Measurements from ENCODE around the gene HJURP.

The HJURP gene

GRCh38 chr2:233848276-233848675 is 6.1 kb downstream of the HJURP start:
- Histone ChIP-seq H3K27me3 (replicated peaks; ENCODE audit: control insufficient read depth, insufficient read depth, low read length) (no peaks in the 10 kb centered on the region), H3K9me3 (ENCODE audit: control insufficient read depth, low read length) (no peaks in the 10 kb centered on the region), H3K4me1 (ENCODE audit: control insufficient read depth, insufficient read depth, low read length) (no peaks in the 10 kb centered on the region), H3K9ac (ENCODE audit: low read length) (no peak overlapping the region), H3K36me3 (ENCODE audit: control insufficient read depth, insufficient read depth, low read length, severe bottlenecking) (no peaks in the 10 kb centered on the region), H3K4me3 (ENCODE audit: low read length) (no peak overlapping the region)
- DNase-seq (ENCODE audit: low read depth) = no peak

- Histone ChIP-seq H3K9ac (ENCODE audit: low read length) (no peak overlapping the region), H3K27me3 (replicated peaks; ENCODE audit: control insufficient read depth, insufficient read depth, low read length) (no peaks in the 10 kb centered on the region), H3K36me3 (ENCODE audit: control insufficient read depth, insufficient read depth, low read length, severe bottlenecking) (no peaks in the 10 kb centered on the region), H3K9me3 (ENCODE audit: control insufficient read depth, low read length) (no peaks in the 10 kb centered on the region), H3K4me3 (ENCODE audit: low read length) (no peak overlapping the region), H3K4me1 (ENCODE audit: control insufficient read depth, insufficient read depth, low read length) (no peaks in the 10 kb centered on the region)
- no peak for DNase-seq (ENCODE audit: low read depth)
Measured at GRCh38 chr2:233847248-233847898, 7.0 kb downstream of the HJURP start.

GRCh38 chr2:233846387-233847247 is 7.7 kb downstream of the HJURP start:
- H3K27me3 ChIP-seq (replicated peaks; ENCODE audit: control insufficient read depth, insufficient read depth, low read length) = no peaks in the 10 kb centered on the region
- no peak overlapping the region for H3K4me3 ChIP-seq (ENCODE audit: low read length)
- H3K36me3 ChIP-seq (ENCODE audit: control insufficient read depth, insufficient read depth, low read length, severe bottlenecking) = no peaks in the 10 kb centered on the region
- H3K4me1 ChIP-seq (ENCODE audit: control insufficient read depth, insufficient read depth, low read length) = no peaks in the 10 kb centered on the region
- no peak overlapping the region for H3K9ac ChIP-seq (ENCODE audit: low read length)
- DNase-seq (ENCODE audit: low read depth) = no peak
- H3K9me3 ChIP-seq (ENCODE audit: control insufficient read depth, low read length) = no peaks in the 10 kb centered on the region

- no peaks in the 10 kb centered on the region for H3K27me3 ChIP-seq (replicated peaks; ENCODE audit: control insufficient read depth, insufficient read depth, low read length)
- no peak overlapping the region for H3K4me3 ChIP-seq (ENCODE audit: low read length)
- no peaks in the 10 kb centered on the region for H3K36me3 ChIP-seq (ENCODE audit: control insufficient read depth, insufficient read depth, low read length, severe bottlenecking)
- no peak for DNase-seq (ENCODE audit: low read depth)
- no peaks in the 10 kb centered on the region for H3K4me1 ChIP-seq (ENCODE audit: control insufficient read depth, insufficient read depth, low read length)
- no peaks in the 10 kb centered on the region for H3K9me3 ChIP-seq (ENCODE audit: control insufficient read depth, low read length)
- H3K9ac ChIP-seq (ENCODE audit: low read length) = no peak overlapping the region
Measured at GRCh38 chr2:233845301-233846060, 8.9 kb downstream of the HJURP start.

- Histone ChIP-seq H3K4me3 (ENCODE audit: low read length) (no peak overlapping the region), H3K9ac (ENCODE audit: low read length) (no peak overlapping the region), H3K27me3 (replicated peaks; ENCODE audit: control insufficient read depth, insufficient read depth, low read length) (no peaks in the 10 kb centered on the region), H3K9me3 (ENCODE audit: control insufficient read depth, low read length) (no peaks in the 10 kb centered on the region), H3K36me3 (ENCODE audit: control insufficient read depth, insufficient read depth, low read length, severe bottlenecking) (no peaks in the 10 kb centered on the region), H3K4me1 (ENCODE audit: control insufficient read depth, insufficient read depth, low read length) (no peaks in the 10 kb centered on the region)
- DNase-seq (ENCODE audit: low read depth) = no peak
Measured at GRCh38 chr2:233844836-233845235, 9.5 kb downstream of the HJURP start.

- Histone ChIP-seq H3K27me3 (replicated peaks; ENCODE audit: control insufficient read depth, insufficient read depth, low read length) (no peaks in the 10 kb centered on the region), H3K4me1 (ENCODE audit: control insufficient read depth, insufficient read depth, low read length) (no peaks in the 10 kb centered on the region), H3K9me3 (ENCODE audit: control insufficient read depth, low read length) (no peaks in the 10 kb centered on the region), H3K36me3 (ENCODE audit: control insufficient read depth, insufficient read depth, low read length, severe bottlenecking) (no peaks in the 10 kb centered on the region), H3K4me3 (ENCODE audit: low read length) (no peak overlapping the region), H3K9ac (ENCODE audit: low read length) (no peak overlapping the region)
- DNase-seq (ENCODE audit: low read depth) = no peak
Measured at GRCh38 chr2:233844064-233844807, 10.1 kb downstream of the HJURP start.

GRCh38 chr2:233841183-233841582 is 13.2 kb downstream of the HJURP start:
- no peak overlapping the region for H3K9ac ChIP-seq (ENCODE audit: low read length)
- no peaks in the 10 kb centered on the region for H3K36me3 ChIP-seq (ENCODE audit: control insufficient read depth, insufficient read depth, low read length, severe bottlenecking)

GRCh38 chr2:233840520-233840919 is 13.8 kb downstream of the HJURP start:
- DNase-seq (ENCODE audit: low read depth) = no peak
- Histone ChIP-seq H3K27me3 (replicated peaks; ENCODE audit: control insufficient read depth, insufficient read depth, low read length) (no peaks in the 10 kb centered on the region), H3K9ac (ENCODE audit: low read length) (no peak overlapping the region), H3K4me3 (ENCODE audit: low read length) (no peak overlapping the region), H3K4me1 (ENCODE audit: control insufficient read depth, insufficient read depth, low read length) (no peaks in the 10 kb centered on the region), H3K36me3 (ENCODE audit: control insufficient read depth, insufficient read depth, low read length, severe bottlenecking) (no peaks in the 10 kb centered on the region), H3K9me3 (ENCODE audit: control insufficient read depth, low read length) (no peaks in the 10 kb centered on the region)

More at GRCh38 chr2:233841183-233841582, 13.2 kb downstream of the HJURP start:
- Histone ChIP-seq H3K4me1 (ENCODE audit: control insufficient read depth, insufficient read depth, low read length) (no peaks in the 10 kb centered on the region), H3K9me3 (ENCODE audit: control insufficient read depth, low read length) (no peaks in the 10 kb centered on the region), H3K4me3 (ENCODE audit: low read length) (no peak overlapping the region), H3K27me3 (replicated peaks; ENCODE audit: control insufficient read depth, insufficient read depth, low read length) (no peaks in the 10 kb centered on the region)
- DNase-seq (ENCODE audit: low read depth) = no peak

GRCh38 chr2:233839447-233839820 is 14.9 kb downstream of the HJURP start:
- Histone ChIP-seq H3K4me3 (ENCODE audit: low read length) (no peak overlapping the region), H3K4me1 (ENCODE audit: control insufficient read depth, insufficient read depth, low read length) (no peaks in the 10 kb centered on the region), H3K9ac (ENCODE audit: low read length) (no peak overlapping the region), H3K36me3 (ENCODE audit: control insufficient read depth, insufficient read depth, low read length, severe bottlenecking) (no peaks in the 10 kb centered on the region), H3K27me3 (replicated peaks; ENCODE audit: control insufficient read depth, insufficient read depth, low read length) (no peaks in the 10 kb centered on the region), H3K9me3 (ENCODE audit: control insufficient read depth, low read length) (no peaks in the 10 kb centered on the region)
- no peak for DNase-seq (ENCODE audit: low read depth)

GRCh38 chr2:233838726-233839446 is 15.4 kb downstream of the HJURP start:
- H3K36me3 ChIP-seq (ENCODE audit: control insufficient read depth, insufficient read depth, low read length, severe bottlenecking) = no peaks in the 10 kb centered on the region
- peaks cover 3% of the 10 kb centered on the region for H3K4me1 ChIP-seq (ENCODE audit: control insufficient read depth, insufficient read depth, low read length)
- H3K9ac ChIP-seq (ENCODE audit: low read length) = no peak overlapping the region
- no peak overlapping the region for H3K4me3 ChIP-seq (ENCODE audit: low read length)
- no peaks in the 10 kb centered on the region for H3K27me3 ChIP-seq (replicated peaks; ENCODE audit: control insufficient read depth, insufficient read depth, low read length)
- DNase-seq (ENCODE audit: low read depth) = no peak
- H3K9me3 ChIP-seq (ENCODE audit: control insufficient read depth, low read length) = no peaks in the 10 kb centered on the region
